Osteocyte (in vitro differentiated cells): ENCODE data around the gene MC2R. TPM values are rescaled to one million over a fixed set of nuclear protein-coding genes. Genes with fewer than 3 reads are reported as not detected.

Experiments
- DNase-seq: peaks from one replicate; pipeline ENCODE4 v3.0.0; 2021; ENCODE audit warnings: mixed read lengths; ENCODE audit not compliant: unreplicated experiment; ENCODE audit errors: extremely low spot score
- H3K27ac Mint-ChIP-seq: one replicate; pipeline ENCODE4 v1.8.0; 2021; ENCODE audit warnings: mild to moderate bottlenecking, mixed read lengths; ENCODE audit not compliant: unreplicated experiment
- H3K27me3 Mint-ChIP-seq: one replicate; pipeline ENCODE4 v1.8.0; 2021; ENCODE audit warnings: mixed read lengths; ENCODE audit not compliant: unreplicated experiment
- H3K36me3 Mint-ChIP-seq: one replicate; pipeline ENCODE4 v1.8.0; 2021; ENCODE audit warnings: mixed read lengths; ENCODE audit not compliant: unreplicated experiment
- H3K4me1 Mint-ChIP-seq: one replicate; pipeline ENCODE4 v1.8.0; 2021; ENCODE audit warnings: mixed read lengths; ENCODE audit not compliant: unreplicated experiment
- H3K4me3 Mint-ChIP-seq: one replicate; pipeline ENCODE4 v1.8.0; 2021; ENCODE audit warnings: mild to moderate bottlenecking, moderate library complexity, mixed read lengths; ENCODE audit not compliant: unreplicated experiment
- H3K9me3 Mint-ChIP-seq: one replicate; pipeline ENCODE4 v1.8.0; 2021; ENCODE audit warnings: mixed read lengths; ENCODE audit not compliant: unreplicated experiment
- CTCF ChIP-seq: fragments of 200-600 bp; sonication (generic); IDR thresholded peaks from 2 replicates; pipeline ENCODE4 v1.5.0; 2021; ENCODE audit warnings: antibody characterized with exemption, mild to moderate bottlenecking, moderate library complexity
- long read RNA-seq: library from polyadenylated mRNA; unstranded; transcript quantifications from one replicate; pipeline ENCODE4 v2.0.0, GENCODE V29; 2021
- total RNA-seq: library from RNA; stranded (reverse); gene quantifications from 2 replicates; pipeline ENCODE4 v1.2.1, GENCODE V29; 2021

MC2R gene
- total RNA-seq: not detected in 2 replicates
- long read RNA-seq: 0 reads

GRCh38 chr18:13915391-13915790, at the start of gene MC2R:
Gene MC2R (minus strand): TSS chr18:13915536. CDS start chr18:13885518, 30,018 bp downstream.
- no peak for DNase-seq
- no peaks in the 10 kb centered on the region for H3K27me3 Mint-ChIP-seq
- no peak for TF ChIP-seq CTCF
- no peak within 1 kb of the TSS for H3K4me3 Mint-ChIP-seq
- no peak within 1 kb of the TSS for H3K27ac Mint-ChIP-seq
- no peaks in the 10 kb centered on the region for H3K36me3 Mint-ChIP-seq
- H3K9me3 Mint-ChIP-seq: peaks cover 26% of the 10 kb centered on the region
- H3K4me1 Mint-ChIP-seq: no peaks in the 10 kb centered on the region

- H3K4me3 Mint-ChIP-seq: no peak overlapping the region
- DNase-seq: no peak
- no peak overlapping the region for H3K27ac Mint-ChIP-seq
- TF ChIP-seq CTCF: no peak
- no peaks in the 10 kb centered on the region for H3K36me3 Mint-ChIP-seq
- H3K27me3 Mint-ChIP-seq: no peaks in the 10 kb centered on the region
- H3K4me1 Mint-ChIP-seq: no peaks in the 10 kb centered on the region
- peaks cover 51% of the 10 kb centered on the region for H3K9me3 Mint-ChIP-seq
Observed at GRCh38 chr18:13945811-13946210, 30.5 kb upstream of the MC2R start.

- Mint-ChIP-seq H3K4me1 (no peaks in the 10 kb centered on the region), H3K4me3 (no peak overlapping the region), H3K36me3 (no peaks in the 10 kb centered on the region), H3K9me3 (peaks cover 51% of the 10 kb centered on the region), H3K27ac (no peak overlapping the region), H3K27me3 (no peaks in the 10 kb centered on the region)
- DNase-seq: no peak
- no peak for TF ChIP-seq CTCF
Observed at GRCh38 chr18:13943338-13943737, 28.0 kb upstream of the MC2R start.

- Mint-ChIP-seq H3K27me3 (no peaks in the 10 kb centered on the region), H3K4me3 (no peak overlapping the region), H3K36me3 (no peaks in the 10 kb centered on the region), H3K9me3 (peaks cover 54% of the 10 kb centered on the region), H3K4me1 (no peaks in the 10 kb centered on the region), H3K27ac (no peak overlapping the region)
- no peak for DNase-seq
- no peak for TF ChIP-seq CTCF
Observed at GRCh38 chr18:13940326-13940725, 25.0 kb upstream of the MC2R start.

GRCh38 chr18:13934676-13935075, 19.3 kb upstream of the MC2R start:
- Mint-ChIP-seq H3K27ac (no peak overlapping the region), H3K4me1 (no peaks in the 10 kb centered on the region), H3K4me3 (no peak overlapping the region), H3K36me3 (no peaks in the 10 kb centered on the region), H3K27me3 (no peaks in the 10 kb centered on the region), H3K9me3 (peaks cover 54% of the 10 kb centered on the region)
- DNase-seq: no peak
- TF ChIP-seq CTCF: no peak
